PC-3 (cell line): ENCODE results near the gene DNAJC8. TPM values are rescaled to one million over a fixed set of nuclear protein-coding genes. Genes with fewer than 3 reads are reported as not detected.

Experiments
- ATAC-seq: fragments of 200-7000 bp; cut with Tn5 transposase; 2 replicates; pipeline ENCODE4 v1.9.1; 2020; ENCODE audit warnings: mild to moderate bottlenecking, moderate library complexity
- BruUV-seq: library from RNA; stranded (reverse); fragments of 400-500 nt; replicated peaks from 2 replicates; lab custom pipeline; 2021; lab: Mats Ljungman, UMichigan
- CTCF ChIA-PET: fragments of 300-600 bp; sonication (Branson Sonifier 250); formaldehyde crosslinking; loops from one replicate; lab custom pipeline; 2022; ENCODE audit warnings: antibody characterized with exemption; lab: Charles Lee
- POLR2A ChIA-PET: fragments of 300-600 bp; sonication (Branson Sonifier 250); formaldehyde crosslinking; loops from one replicate; lab custom pipeline; 2022; ENCODE audit warnings: antibody characterized with exemption; ENCODE audit not compliant: unreplicated experiment; lab: Charles Lee
- DNase-seq: peaks from one replicate; pipeline ENCODE4 v3.0.0-alpha.2; 2015
- H2AFZ ChIP-seq: fragments of 300-600 bp; sonication (generic); 2 replicates; pipeline ENCODE4 v1.6.0; 2016; ENCODE audit warnings: antibody characterized with exemption, low read length
- H3F3A ChIP-seq: fragments of 300-600 bp; sonication (generic); one replicate; pipeline ENCODE4 v1.6.0; 2017; ENCODE audit warnings: antibody characterized with exemption, low read length, control low read depth, mild to moderate bottlenecking; ENCODE audit not compliant: unreplicated experiment
- H3K27ac ChIP-seq: fragments of 300-600 bp; sonication (generic); 2 replicates; pipeline ENCODE4 v1.5.1; 2016; ENCODE audit warnings: mild to moderate bottlenecking, low read length
- H3K27me3 ChIP-seq: fragments of 300-600 bp; sonication (generic); 2 replicates; pipeline ENCODE4 v1.6.1; 2016; ENCODE audit warnings: low read length, mixed read lengths
- H3K36me3 ChIP-seq: fragments of 300-600 bp; sonication (generic); 2 replicates; pipeline ENCODE4 v1.6.1; 2016; ENCODE audit warnings: low read depth, mixed run types, low read length, mixed read lengths
- H3K4me1 ChIP-seq: fragments of 300-600 bp; sonication (generic); 2 replicates; pipeline ENCODE4 v1.5.1; 2016; ENCODE audit warnings: low read length; ENCODE audit not compliant: insufficient read depth
- H3K4me2 ChIP-seq: fragments of 300-600 bp; sonication (generic); 2 replicates; pipeline ENCODE4 v1.6.0; 2016; ENCODE audit warnings: low read length
- H3K4me3 ChIP-seq: fragments of 300-600 bp; sonication (generic); 2 replicates; pipeline ENCODE4 v1.5.1; 2016; ENCODE audit warnings: mild to moderate bottlenecking, low read length, mixed read lengths
- H3K79me2 ChIP-seq: fragments of 300-600 bp; sonication (generic); 2 replicates; pipeline ENCODE4 v1.6.1; 2017; ENCODE audit warnings: low read length, mixed read lengths
- H3K9ac ChIP-seq: fragments of 300-600 bp; sonication (generic); 2 replicates; pipeline ENCODE4 v1.6.0; 2016; ENCODE audit warnings: mild to moderate bottlenecking, low read length
- H3K9me2 ChIP-seq: fragments of 300-600 bp; sonication (generic); replicated peaks from 2 replicates; pipeline ENCODE4 v1.6.1; 2016; ENCODE audit warnings: mixed run types, low read length, mixed read lengths
- H3K9me3 ChIP-seq: fragments of 300-600 bp; sonication (generic); 2 replicates; pipeline ENCODE4 v1.6.1; 2016; ENCODE audit warnings: low read length, mixed read lengths
- H4K20me1 ChIP-seq: fragments of 300-600 bp; sonication (generic); 2 replicates; pipeline ENCODE4 v1.6.1; 2016; ENCODE audit warnings: low read length, mixed read lengths
- EZH2 ChIP-seq: fragments of 300-600 bp; sonication (generic); IDR thresholded peaks from one replicate; pipeline ENCODE4 v1.6.1; 2017; ENCODE audit warnings: antibody characterized with exemption, mild to moderate bottlenecking, low read length; ENCODE audit not compliant: unreplicated experiment
- EZH2phosphoT487 ChIP-seq: fragments of 300-600 bp; sonication (generic); IDR thresholded peaks from 2 replicates; pipeline ENCODE4 v1.6.1; 2018; ENCODE audit warnings: mild to moderate bottlenecking, antibody characterized with exemption, low read length, borderline replicate concordance
- intact Hi-C: fragments of 100-400 bp; cut with micrococcal nuclease; formaldehyde crosslinking; loops from 2 replicates; pipeline ENCODE4 v1.9.0; 2023
- total RNA-seq: library from RNA; depleted of rRNA; stranded (reverse); fragments of >200 nt; gene quantifications from 2 replicates; pipeline ENCODE4 v1.2.3, GENCODE V29; 2014
- TF ChIP-seq, protein P1 (sequence below): fragments of 300-600 bp; sonication (generic); conservative IDR thresholded peaks from 2 replicates; pipeline ENCODE4 v1.5.1; 2017; ENCODE audit warnings: antibody characterized with exemption, low read depth, mild to moderate bottlenecking, low read length

DNAJC8 gene
- total RNA-seq, 1 experiment from 2014 or later = 63.6 TPM

- intact Hi-C loops = no loop called here
- CTCF ChIA-PET = interaction anchor here (0.7 kb wide), 1 partner anchor 32 kb away, joined by 4 read pairs; no protein-coding TSS in a partner anchor
- no peak for TF ChIP-seq EZH2phosphoT487
- TF ChIP-seq EZH2 = no peak
- TF ChIP-seq, protein P1, sequence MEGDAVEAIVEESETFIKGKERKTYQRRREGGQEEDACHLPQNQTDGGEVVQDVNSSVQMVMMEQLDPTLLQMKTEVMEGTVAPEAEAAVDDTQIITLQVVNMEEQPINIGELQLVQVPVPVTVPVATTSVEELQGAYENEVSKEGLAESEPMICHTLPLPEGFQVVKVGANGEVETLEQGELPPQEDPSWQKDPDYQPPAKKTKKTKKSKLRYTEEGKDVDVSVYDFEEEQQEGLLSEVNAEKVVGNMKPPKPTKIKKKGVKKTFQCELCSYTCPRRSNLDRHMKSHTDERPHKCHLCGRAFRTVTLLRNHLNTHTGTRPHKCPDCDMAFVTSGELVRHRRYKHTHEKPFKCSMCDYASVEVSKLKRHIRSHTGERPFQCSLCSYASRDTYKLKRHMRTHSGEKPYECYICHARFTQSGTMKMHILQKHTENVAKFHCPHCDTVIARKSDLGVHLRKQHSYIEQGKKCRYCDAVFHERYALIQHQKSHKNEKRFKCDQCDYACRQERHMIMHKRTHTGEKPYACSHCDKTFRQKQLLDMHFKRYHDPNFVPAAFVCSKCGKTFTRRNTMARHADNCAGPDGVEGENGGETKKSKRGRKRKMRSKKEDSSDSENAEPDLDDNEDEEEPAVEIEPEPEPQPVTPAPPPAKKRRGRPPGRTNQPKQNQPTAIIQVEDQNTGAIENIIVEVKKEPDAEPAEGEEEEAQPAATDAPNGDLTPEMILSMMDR = no peak
These were observed 71.1 kb downstream of the DNAJC8 start for GRCh38 chr1:28161751-28162150.

GRCh38 chr1:28160782-28161266 lies 72.0 kb downstream of the DNAJC8 start:
- BruUV-seq = no TSS peak
- POLR2A ChIA-PET = interaction anchor here (0.5 to 0.7 kb wide), 3 partner anchors 9 to 31 kb away, joined by 3 to 9 read pairs (median 8); no protein-coding TSS in a partner anchor
- peaks cover 8% of the 10 kb centered on the region for H3K4me1 ChIP-seq
- no peaks in the 10 kb centered on the region for H3K79me2 ChIP-seq
- no peaks in the 10 kb centered on the region for H3K9me2 ChIP-seq
- no peaks in the 10 kb centered on the region for H3K27me3 ChIP-seq
- no peak overlapping the region for H2AFZ ChIP-seq
- TF ChIP-seq, protein P1 = no peak
- no peak for TF ChIP-seq EZH2
- TF ChIP-seq EZH2phosphoT487 = no peak
- DNase-seq (peak; percentile 63), ATAC-seq (peak; percentile 88)
- no peak overlapping the region for H3K4me3 ChIP-seq
- no peaks in the 10 kb centered on the region for H3K9me3 ChIP-seq
- no peaks in the 10 kb centered on the region for H3F3A ChIP-seq
- H3K4me2 ChIP-seq = peak overlapping the region; percentile 19; the same call in 1 of the 2 replicates
- H4K20me1 ChIP-seq = no peaks in the 10 kb centered on the region
- H3K9ac ChIP-seq = no peak overlapping the region
- H3K36me3 ChIP-seq = no peaks in the 10 kb centered on the region
- H3K27ac ChIP-seq = peak overlapping the region; percentile 55
- intact Hi-C loops = no loop called here
- CTCF ChIA-PET = interaction anchor here (1.0 kb wide), 1 partner anchor 70 kb away, joined by 5 read pairs; no protein-coding TSS in a partner anchor

More at GRCh38 chr1:28161751-28162150, 71.1 kb downstream of the DNAJC8 start:
- Histone ChIP-seq H3K4me2 (no peak overlapping the region), H3K4me1 (peaks cover 8% of the 10 kb centered on the region), H3K9me2 (no peaks in the 10 kb centered on the region), H3K36me3 (no peaks in the 10 kb centered on the region), H3K27me3 (no peaks in the 10 kb centered on the region), H3K79me2 (no peaks in the 10 kb centered on the region), H3K4me3 (no peak overlapping the region), H3K27ac (no peak overlapping the region), H3F3A (no peaks in the 10 kb centered on the region), H2AFZ (no peak overlapping the region), H3K9me3 (no peaks in the 10 kb centered on the region), H3K9ac (no peak overlapping the region), H4K20me1 (no peaks in the 10 kb centered on the region)
- POLR2A ChIA-PET = no interaction called here
- ATAC-seq (no peak), DNase-seq (no peak)
- BruUV-seq = no TSS peak

DNA sequence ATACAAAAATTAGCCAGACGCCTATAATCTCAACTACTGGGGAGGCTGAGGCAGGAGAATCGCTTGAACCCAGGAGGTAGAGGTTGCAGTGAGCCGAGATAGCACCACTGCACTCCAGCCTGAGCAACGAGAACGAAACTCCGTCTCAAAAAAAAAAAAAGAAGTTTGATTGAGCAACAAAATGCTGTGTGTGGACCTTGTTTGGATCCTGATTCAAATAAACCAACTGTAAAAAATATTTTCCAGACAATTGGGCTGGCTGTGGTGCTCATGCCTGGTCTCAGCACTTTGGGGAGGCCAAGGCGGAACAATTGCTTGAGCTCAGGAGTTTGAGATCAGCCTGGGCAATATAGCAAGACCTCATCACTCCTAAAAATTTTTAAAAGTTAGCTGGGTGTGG lies 73.1 kb downstream of the DNAJC8 start:
- Histone ChIP-seq H3K9me2 (no peaks in the 10 kb centered on the region), H3K27me3 (no peaks in the 10 kb centered on the region), H3K4me2 (no peak overlapping the region), H3K9me3 (no peaks in the 10 kb centered on the region), H3F3A (no peaks in the 10 kb centered on the region), H3K79me2 (no peaks in the 10 kb centered on the region), H3K36me3 (no peaks in the 10 kb centered on the region), H4K20me1 (no peaks in the 10 kb centered on the region), H3K27ac (no peak overlapping the region), H3K9ac (no peak overlapping the region), H3K4me1 (peaks cover 8% of the 10 kb centered on the region), H3K4me3 (no peak overlapping the region), H2AFZ (no peak overlapping the region)
- intact Hi-C loops = no loop called here
- no peak for DNase-seq
- TF ChIP-seq EZH2phosphoT487 = no peak
- no peak for TF ChIP-seq EZH2
- TF ChIP-seq, protein P1 = no peak
- CTCF ChIA-PET = no interaction called here
- POLR2A ChIA-PET = interaction anchor here (0.6 kb wide), 1 partner anchor 12 kb away, joined by 4 read pairs; no protein-coding TSS in a partner anchor
- no peak for ATAC-seq
- BruUV-seq = no TSS peak
